Motor neuron (in vitro differentiated cells): ENCODE data around the gene VAMP2. TPM values are rescaled to one million over a fixed set of nuclear protein-coding genes. Genes with fewer than 3 reads are reported as not detected.
"Not testable (repeated sequence)": the region's sequence is repeated elsewhere in the genome, so short reads cannot be mapped to it uniquely, and the experiment has no call there.

Source experiments
- ATAC-seq, 8 experiments: fragments of 200-7000 bp; cut with Tn5 transposase; replicated peaks in 6 of 8; 2 replicates each; pipeline ENCODE4 v1.8.0; 2021; ENCODE audit warnings: mild to moderate bottlenecking in 8 of 8, moderate library complexity in 8 of 8
- H3K27ac ChIP-seq, 2 donors: fragments of 250-450 bp; sonication (Bioruptor Pico); 2 replicates each; pipeline ENCODE4 v1.9.0; 2021; ENCODE audit warnings: antibody characterized with exemption in 2 of 2, mild to moderate bottlenecking in 2 of 2, moderate library complexity in 1 of 2
- H3K4me1 ChIP-seq, 2 donors: fragments of 250-450 bp; sonication (Bioruptor Pico); replicated peaks in 1 of 2; 2 replicates each; pipeline ENCODE4 v1.6.1; 2021; ENCODE audit warnings: antibody characterized with exemption in 2 of 2, mild to moderate bottlenecking in 2 of 2, moderate library complexity in 1 of 2
- H3K4me3 ChIP-seq, 5 donors: fragments of 250-450 bp; sonication (Bioruptor Pico); 2 replicates each; pipeline ENCODE4 v1.9.0; 2021; ENCODE audit warnings: antibody characterized with exemption in 5 of 5, mild to moderate bottlenecking in 5 of 5, moderate library complexity in 4 of 5
- WGBS, 10 experiments: fragments of 450-650 bp; shearing (Covaris generic); methylation state at CpG; one replicate each; pipeline ENCODE4 v1.0.0; 2022; 5-methylcytosine and 5-hydroxymethylcytosine counted together
- in situ Hi-C, 9 experiments: fragments of 400-800 bp; cut with MboI; loops; one replicate each; pipeline ENCODE4 v1.15.0; 2021; ENCODE audit warnings: low sequenced_read_pairs in 9 of 9, low pct_unique_long_range_greater_than_20kb in 2 of 9; ENCODE audit not compliant: unreplicated experiment in 9 of 9
- total RNA-seq, 8 experiments: library from RNA; unstranded; fragments of 300-600 nt; gene quantifications; 2 replicates each; pipeline versions ENCODE4 v1.2.3 to v1.2.4, GENCODE V29; 2022

VAMP2 gene
- total RNA-seq, 8 experiments from 2014 or later: 8.3 to 148 (median 39.3) TPM

DNA sequence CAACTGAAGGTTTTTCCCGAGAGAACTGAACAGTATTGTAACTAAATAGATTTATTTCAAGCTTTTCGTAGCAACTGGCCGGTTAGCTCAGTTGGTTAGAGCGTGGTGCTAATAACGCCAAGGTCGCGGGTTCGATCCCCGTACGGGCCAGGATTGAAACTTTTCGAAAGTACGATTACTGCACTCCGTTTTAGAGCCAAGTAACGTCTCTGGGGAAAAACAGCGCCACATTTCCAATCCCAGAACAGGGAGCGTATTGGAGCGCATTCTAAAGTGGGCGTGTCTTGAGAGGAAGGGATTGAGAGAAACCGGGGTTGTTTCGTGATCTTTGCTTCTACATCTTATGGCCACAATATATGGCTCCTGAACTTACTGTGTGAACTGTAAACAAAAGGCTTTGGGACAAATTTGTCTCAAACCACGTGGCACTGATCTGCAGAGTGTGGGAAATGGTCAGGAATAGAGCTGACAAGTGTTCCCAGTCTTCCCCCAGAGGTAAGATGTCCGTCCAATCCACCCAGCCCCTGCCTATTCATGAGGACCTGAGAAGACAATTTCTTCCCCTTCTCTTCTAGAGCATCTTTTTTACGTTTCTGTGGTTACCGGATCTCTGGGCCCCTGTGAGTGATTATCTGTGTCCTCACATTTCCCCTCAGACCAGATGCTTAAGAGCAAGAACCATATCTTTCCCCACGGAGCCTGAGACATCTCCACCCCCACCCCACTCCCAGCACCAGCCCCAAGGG, 24.9 kb upstream of the VAMP2 start:
- H3K4me1 ChIP-seq: peaks cover 7 to 14% of the 10 kb centered on the region in 2 donors
- H3K4me3 ChIP-seq: peak overlapping the region; percentile 78 to 99 (median 85)
- in situ Hi-C loops: no loop called here
- peak overlapping the region in 1 of 2 donors; percentile 88 for H3K27ac ChIP-seq
- ATAC-seq: peak; percentile 37 to 57 (median 46)
- WGBS, 10 experiments: 0 to 3% (median 1%) methylated on average over 4 to 24 of the region's 25 CpGs; no CpG with 5 or more reads in 1 of the 10 experiments

- H3K4me1 ChIP-seq: peaks cover 7 to 11% of the 10 kb centered on the region in 2 donors
- peak; percentile 33 to 67 (median 58) for ATAC-seq
- WGBS, 10 experiments: 0 to 2% (median 0%) methylated on average over 1 to 26 of the region's 32 CpGs
- peak overlapping the region; percentile 78 to 97 (median 85) for H3K4me3 ChIP-seq
- in situ Hi-C loops: no loop called here
- H3K27ac ChIP-seq: peak overlapping the region; percentile 77 to 88
Observed at GRCh38 chr17:8186787-8187516, 24.2 kb upstream of the VAMP2 start.

GRCh38 chr17:8186446-8186786, 23.7 kb upstream of the VAMP2 start:
- in situ Hi-C loops: no loop called here
- H3K4me3 ChIP-seq: peak overlapping the region; percentile 78 to 97 (median 85)
- WGBS, 10 experiments: 0 to 3% (median 0%) methylated on average over 1 to 13 of the region's 23 CpGs; no CpG with 5 or more reads in 5 of the 10 experiments
- H3K27ac ChIP-seq: peak overlapping the region; percentile 77 to 88
- ATAC-seq: no peak
- peaks cover 4 to 6% of the 10 kb centered on the region in 2 donors for H3K4me1 ChIP-seq

- Histone ChIP-seq H3K27ac (peak overlapping the region; percentile 77 to 88), H3K4me1 (peaks cover 4 to 6% of the 10 kb centered on the region in 2 donors), H3K4me3 (peak overlapping the region; percentile 78 to 97 (median 85))
- WGBS, 10 experiments: 0 to 14% (median 3%) methylated on average over 4 to 21 of the region's 44 CpGs; no CpG with 5 or more reads in 1 of the 10 experiments
- peak; percentile 2 to 47 (median 34) for ATAC-seq
- in situ Hi-C loops: no loop called here
Observed at GRCh38 chr17:8185582-8186445, 23.1 kb upstream of the VAMP2 start.

DNA sequence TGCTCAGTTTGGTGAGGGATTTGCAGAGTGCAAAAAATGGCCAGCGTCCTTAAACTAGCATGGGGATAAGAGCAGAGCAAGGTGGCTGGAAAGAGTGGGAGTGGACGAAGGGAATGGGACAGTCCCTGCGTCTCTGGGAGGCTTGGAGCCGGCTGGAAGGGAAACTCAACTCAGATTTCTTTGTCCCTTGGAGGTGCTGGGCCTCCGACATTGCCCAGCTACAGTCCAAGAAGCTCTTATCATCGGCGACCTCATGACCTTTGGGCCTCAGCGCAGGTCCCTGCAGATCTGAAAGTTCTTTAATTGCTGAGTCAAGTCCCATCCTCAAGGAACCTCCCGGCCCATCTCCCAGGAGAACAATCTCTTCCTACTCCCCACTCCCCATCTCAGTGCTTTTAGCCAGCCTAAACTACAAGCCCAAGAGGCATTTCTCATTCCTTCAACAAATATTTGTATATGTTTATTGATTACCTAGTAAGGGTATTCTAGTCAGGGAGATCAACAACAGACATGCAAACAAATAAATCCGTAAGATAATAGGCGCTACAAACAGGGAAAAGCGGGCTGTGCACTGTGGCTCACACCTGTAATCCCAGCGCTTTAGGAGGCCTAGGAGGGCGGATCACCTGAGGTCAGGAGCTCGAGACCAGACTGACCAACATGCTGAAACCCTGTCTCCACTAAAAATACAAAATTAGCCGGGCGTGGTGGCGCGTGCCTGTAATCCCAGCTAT, 14.4 kb upstream of the VAMP2 start:
- no peak for ATAC-seq
- 14 to 100% (median 86%) methylated on average over 2 to 13 of the region's 19 CpGs; no CpG with 5 or more reads in 1 of the 10 experiments for WGBS, 10 experiments
- H3K4me1 ChIP-seq: peaks cover 21 to 27% of the 10 kb centered on the region in 2 donors
- H3K4me3 ChIP-seq: peak overlapping the region; percentile 35 to 52 (median 41)
- peak overlapping the region; percentile 81 to 86 for H3K27ac ChIP-seq
- in situ Hi-C loops: no loop called here

DNA sequence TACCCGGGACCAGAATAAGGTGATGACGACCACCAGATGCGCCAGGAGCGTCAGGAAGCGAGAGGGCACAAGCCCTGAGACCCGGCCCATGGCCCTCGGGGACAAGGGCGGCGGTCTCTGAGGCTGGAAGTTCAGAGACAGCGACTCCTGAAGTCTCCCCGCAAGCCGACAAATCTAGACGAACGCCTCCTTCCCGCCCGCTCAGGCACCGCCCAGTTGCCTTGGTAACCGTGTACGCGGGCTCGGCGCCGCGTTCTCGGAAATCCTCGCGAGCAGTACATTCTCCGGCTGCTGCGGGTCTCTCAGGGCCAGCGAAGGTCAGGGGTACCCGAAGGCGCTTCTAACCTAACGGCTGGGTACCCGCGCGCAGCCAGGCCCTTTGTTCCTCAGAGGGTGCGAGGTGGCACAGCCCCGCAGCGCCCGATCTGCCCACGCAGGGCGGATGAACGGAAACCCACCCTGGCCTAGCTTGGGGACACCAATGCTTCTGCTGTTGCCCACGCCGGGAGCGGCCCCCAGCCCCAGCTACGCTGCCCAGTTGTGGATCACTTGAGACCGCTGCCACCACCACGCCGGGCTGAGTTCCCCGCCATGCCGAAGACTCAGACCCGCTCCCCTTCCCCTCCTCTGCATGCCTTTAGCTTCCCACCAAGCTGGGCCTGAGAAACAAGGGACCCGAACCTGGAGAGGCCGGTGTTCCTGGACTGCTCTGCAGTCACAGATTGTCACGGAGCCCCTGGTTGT, 13.6 kb upstream of the VAMP2 start, which contains the start of gene TMEM107:
TMEM107 (minus strand) TSS at position 184 of the 744 bp plus-strand sequence; CDS start at position 90, 94 bp downstream.
- Histone ChIP-seq H3K27ac (peak within 1 kb of the TSS; percentile 81 to 86), H3K4me3 (peak within 1 kb of the TSS; percentile 35 to 52 (median 41)), H3K4me1 (peaks cover 21 to 27% of the 10 kb centered on the region in 2 donors)
- 0 to 7% (median 1%) methylated on average over 1 to 23 of the region's 56 CpGs; no CpG with 5 or more reads in 5 of the 10 experiments for WGBS, 10 experiments
- in situ Hi-C loops: no loop called here
- peak; percentile 59 to 75 (median 67) for ATAC-seq

DNA sequence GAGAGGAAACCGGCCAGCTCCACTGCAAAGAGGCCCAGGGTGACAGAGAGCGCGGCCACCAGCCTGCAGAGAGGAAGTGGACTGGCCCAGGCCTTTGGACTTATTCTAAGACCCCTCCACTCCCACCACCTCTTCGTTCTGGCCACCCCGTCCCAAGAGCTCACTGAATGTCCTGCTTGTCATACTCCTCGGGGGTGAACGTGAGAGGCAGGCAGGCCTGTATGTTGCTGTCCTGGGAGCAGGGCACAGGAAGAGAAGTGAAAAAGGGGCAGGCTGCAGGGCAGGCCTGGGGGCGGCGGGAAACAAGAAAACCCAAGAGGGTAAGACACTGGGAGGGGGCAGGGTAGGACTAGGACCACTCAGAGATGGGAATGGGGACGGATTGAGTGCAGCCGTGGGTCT, 13.0 kb upstream of the VAMP2 start:
- peak in 4 of 8 experiments; percentile 2 to 24 (median 11) for ATAC-seq
- Histone ChIP-seq H3K4me1 (peaks cover 21 to 27% of the 10 kb centered on the region in 2 donors), H3K4me3 (peak overlapping the region; percentile 35 to 52 (median 41)), H3K27ac (peak overlapping the region; percentile 81 to 86)
- WGBS, 10 experiments: 0 to 40% (median 20%) methylated on average over 1 to 2 of the region's 11 CpGs; no CpG with 5 or more reads in 7 of the 10 experiments
- in situ Hi-C loops: no loop called here

DNA sequence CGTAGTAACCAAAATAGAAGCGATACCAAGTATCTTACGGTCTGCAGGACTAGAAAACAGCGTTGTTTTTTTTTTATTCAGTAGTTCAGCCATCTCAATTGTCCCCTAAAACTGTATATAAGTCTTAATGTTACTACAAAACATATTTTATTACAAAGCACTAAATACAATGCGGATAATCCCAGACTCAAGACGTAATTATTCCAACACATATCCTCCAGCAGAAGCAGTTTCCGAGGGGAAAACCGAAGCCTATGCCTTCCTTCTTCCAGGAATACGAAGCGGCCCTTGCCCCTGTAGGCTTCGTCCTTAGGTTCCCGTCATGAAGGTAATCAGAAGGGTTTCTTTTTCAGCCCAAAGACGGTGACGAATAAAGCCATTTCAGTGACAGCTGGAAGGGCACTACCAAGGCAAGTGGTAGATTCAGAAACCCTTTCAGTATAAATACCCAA, 11.1 kb upstream of the VAMP2 start:
- Histone ChIP-seq H3K4me3 (peak overlapping the region; percentile 46 to 65 (median 48)), H3K27ac (peak overlapping the region; percentile 99 to 100), H3K4me1 (peaks cover 21 to 27% of the 10 kb centered on the region in 2 donors)
- in situ Hi-C loops: no loop called here
- peak in 7 of 8 experiments; percentile 1 to 17 (median 4) for ATAC-seq
- WGBS, 10 experiments: 0 to 10% (median 3%) methylated on average over 2 to 14 of the region's 14 CpGs

- peaks cover 21 to 27% of the 10 kb centered on the region in 2 donors for H3K4me1 ChIP-seq
- in situ Hi-C loops: no loop called here
- 0 to 8% (median 1%) methylated on average over 10 to 23 of the region's 23 CpGs for WGBS, 10 experiments
- peak overlapping the region; percentile 99 to 100 for H3K27ac ChIP-seq
- peak; percentile 69 to 81 (median 76) for ATAC-seq
- peak overlapping the region; percentile 46 to 65 (median 48) for H3K4me3 ChIP-seq
Observed at GRCh38 chr17:8173056-8173870, 10.5 kb upstream of the VAMP2 start.

DNA sequence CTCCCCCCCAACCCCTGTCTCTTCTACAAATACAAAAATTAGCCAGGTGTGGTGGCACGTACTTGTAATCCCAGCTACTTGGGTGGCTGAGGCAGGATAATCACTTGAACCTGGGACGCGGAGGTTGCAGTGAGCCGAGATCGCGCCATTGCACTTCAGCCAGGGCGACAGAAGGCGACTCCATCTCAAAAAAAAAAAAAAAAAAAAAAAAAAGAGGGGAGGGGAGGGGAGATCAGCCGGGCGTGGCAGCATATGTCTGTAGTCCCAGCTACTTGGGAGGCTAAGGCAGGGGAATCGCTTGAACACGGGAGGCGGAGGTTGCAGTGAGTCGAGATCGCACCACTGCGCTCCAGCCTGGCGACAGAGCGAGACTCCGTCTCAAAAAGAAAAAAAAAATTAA, 7.4 kb upstream of the VAMP2 start:
- ATAC-seq, H3K27ac ChIP-seq, H3K4me3 ChIP-seq, in situ Hi-C loops: not testable (repeated sequence)
- 80 to 94% (median 92%) methylated on average over 2 to 13 of the region's 19 CpGs; no CpG with 5 or more reads in 3 of the 10 experiments for WGBS, 10 experiments
- H3K4me1 ChIP-seq: peaks cover 9 to 12% of the 10 kb centered on the region in 2 donors
